CD1c-positive myeloid dendritic cell (primary cell): ENCODE data around the gene SYNGR1.

ENCODE experiments used
- DNase-seq: peaks from one replicate; pipeline ENCODE4 v3.0.0-alpha.2; 2016; ENCODE audit errors: extremely low spot score

Gene SYNGR1

GRCh38 chr22:39431216-39431801 is 81.5 kb downstream of the SYNGR1 start:
- DNase-seq, result no peak

GRCh38 chr22:39431821-39432251 is 82.0 kb downstream of the SYNGR1 start:
- DNase-seq, result no peak

- no peak for DNase-seq
Observed at GRCh38 chr22:39432361-39432811, 82.6 kb downstream of the SYNGR1 start.

GRCh38 chr22:39433476-39434242 is 83.9 kb downstream of the SYNGR1 start:
- DNase-seq, result no peak

GRCh38 chr22:39434243-39434653 is 84.5 kb downstream of the SYNGR1 start:
- no peak for DNase-seq

- no peak for DNase-seq
Observed at GRCh38 chr22:39434721-39435120, 84.9 kb downstream of the SYNGR1 start.
